Sigmoid colon (tissue), 7 donors: ENCODE data around the gene PAX2. TPM values are rescaled to one million over a fixed set of nuclear protein-coding genes. Genes with fewer than 3 reads are reported as not detected.

Experiments
- DNase-seq: peaks from one replicate; pipeline ENCODE4 v3.0.0-alpha.2; 2019
- H3K27ac ChIP-seq, 4 donors: fragments of 200-600 bp; sonication (generic); one replicate each; pipeline ENCODE4 v1.5.1; 2016 to 2019; ENCODE audit warnings: mild to moderate bottlenecking in 1 of 4
- H3K27me3 ChIP-seq, 3 donors: fragments of 200-600 bp; sonication (generic); one replicate each; pipeline ENCODE4 v1.5.1; 2019; ENCODE audit warnings: mild to moderate bottlenecking in 1 of 3
- H3K36me3 ChIP-seq, 4 donors: fragments of 200-600 bp; sonication (generic); one replicate each; pipeline ENCODE4 v1.5.1; 2016 to 2019
- H3K4me1 ChIP-seq, 4 donors: fragments of 200-600 bp; sonication (generic); one replicate each; pipeline ENCODE4 v1.5.1; 2017 to 2019
- H3K4me3 ChIP-seq, 4 donors: fragments of 200-600 bp; sonication (generic); one replicate each; pipeline ENCODE4 v1.5.1; 2017 to 2019; ENCODE audit warnings: mild to moderate bottlenecking in 2 of 4, moderate library complexity in 1 of 4
- H3K9me3 ChIP-seq, 4 donors: fragments of 200-600 bp in 3 of 4; sonication (generic) in 3 of 4; one replicate each; pipeline versions ENCODE4 v1.5.1 to v1.6.1; 2013 to 2019
- CTCF ChIP-seq, 4 experiments: fragments of 450-650 bp in 3 of 4; fragments of 200-600 bp in 1 of 4; IDR thresholded peaks; one replicate each; pipeline ENCODE4 v1.5.1; 2016 to 2019; ENCODE audit warnings: antibody characterized with exemption in 4 of 4, mild to moderate bottlenecking in 3 of 4, moderate library complexity in 2 of 4
- EP300 ChIP-seq, 4 donors: sonication (generic); formaldehyde crosslinking; IDR thresholded peaks; one replicate each; pipeline ENCODE4 v1.6.1; 2017; ENCODE audit warnings: antibody characterized with exemption in 4 of 4
- POLR2A ChIP-seq, 2 donors: fragments of 450-650 bp; IDR thresholded peaks; one replicate each; pipeline ENCODE4 v1.6.1; 2016; ENCODE audit warnings: antibody characterized with exemption in 2 of 2, mild to moderate bottlenecking in 2 of 2, moderate library complexity in 2 of 2
- POLR2AphosphoS5 ChIP-seq, 4 donors: sonication (generic); formaldehyde crosslinking; IDR thresholded peaks; one replicate each; pipeline ENCODE4 v1.6.1; 2017; ENCODE audit warnings: antibody characterized with exemption in 4 of 4
- WGBS, 2 donors: extraction: QIAGEN DNeasy Blood & Tissue Kit; methylation state at CpG; one replicate each; pipeline ENCODE4 v1.1.7; 2013; 5-methylcytosine and 5-hydroxymethylcytosine counted together
- intact Hi-C: fragments of 100-400 bp; cut with DNase I; formaldehyde crosslinking; loops from one replicate; pipeline ENCODE4 v1.15.1; 2023
- polyA plus RNA-seq, 3 donors: library from polyadenylated mRNA; stranded (reverse); fragments of 200-250 nt; gene quantifications; one replicate each; pipeline ENCODE4 v1.2.3, GENCODE V29; 2013
- total RNA-seq, 4 donors: library from RNA; depleted of rRNA; stranded (reverse); fragments of >200 nt; gene quantifications; one replicate each; pipeline ENCODE4 v1.1.0, GENCODE V29; 2016
- donor health status: healthy with polysubstance abuse.
- donor health status: Bipolar disorder and iron deficiency.
- donor health status: healthy.

The PAX2 gene
- total and polyA plus RNA-seq, 7 donors = not detected

DNA sequence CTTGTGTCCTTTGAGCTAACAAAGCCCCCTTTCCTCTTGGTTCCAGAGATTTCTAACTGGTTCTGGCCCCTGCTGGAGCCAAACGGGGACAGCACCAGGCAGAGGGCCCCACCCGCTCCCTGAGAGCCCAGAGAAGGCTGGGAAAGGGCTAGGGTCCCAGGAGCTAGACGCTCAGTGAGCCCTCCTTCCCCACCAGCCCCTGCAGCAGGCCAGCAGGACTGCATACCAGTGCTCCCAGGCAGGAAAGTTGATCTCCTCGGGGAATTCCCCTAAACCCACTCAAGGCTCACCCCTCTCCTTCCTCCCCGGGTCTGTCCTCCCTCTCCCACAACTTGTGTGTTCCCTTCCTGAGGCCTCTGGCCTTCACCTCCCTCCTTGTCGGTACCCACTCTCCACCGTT, 47.7 kb downstream of the PAX2 start:
- DNase-seq = no peak
- Histone ChIP-seq H3K9me3 (no peaks in the 10 kb centered on the region), H3K4me3 (no peak overlapping the region), H3K4me1 (peaks cover 0 to 9% (median 6%) of the 10 kb centered on the region in 4 donors), H3K36me3 (no peaks in the 10 kb centered on the region), H3K27me3 (peaks cover 0 to 9% (median 0%) of the 10 kb centered on the region in 3 donors), H3K27ac (no peak overlapping the region)
- WGBS, 2 donors = 56 to 71% methylated on average over 7 of the region's 7 CpGs
- TF ChIP-seq EP300 (IDR thresholded peaks at IDR 0.05) (no peak), POLR2AphosphoS5 (IDR thresholded peaks at IDR 0.05) (no peak), POLR2A (IDR thresholded peaks at IDR 0.05) (no peak), CTCF (IDR thresholded peaks at IDR 0.05) (no peak)
- intact Hi-C loops = no loop called here

DNA sequence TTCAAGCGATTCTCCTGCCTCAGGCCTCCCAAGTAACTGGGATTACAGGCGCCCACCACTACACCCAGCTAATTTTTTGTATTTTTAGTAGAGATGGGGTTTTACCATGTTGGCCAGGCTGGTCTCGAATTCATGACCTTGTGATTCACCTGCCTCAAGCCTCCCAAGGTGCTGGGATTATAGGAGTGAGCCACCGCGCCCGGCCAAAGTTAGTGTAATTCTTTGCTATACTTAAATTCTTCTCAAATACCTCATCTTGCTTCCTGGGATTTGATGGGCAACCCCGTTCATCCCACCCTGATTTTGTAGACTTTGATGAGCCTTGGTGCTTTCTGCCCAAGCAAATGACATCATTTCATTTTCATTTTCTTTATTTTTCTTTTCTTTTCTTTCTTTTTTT, 54.5 kb downstream of the PAX2 start:
- H3K27ac ChIP-seq = no peak overlapping the region
- H3K4me3 ChIP-seq = no peak overlapping the region
- no peaks in the 10 kb centered on the region for H3K36me3 ChIP-seq
- 87 to 94% methylated on average over 7 of the region's 7 CpGs for WGBS, 2 donors
- TF ChIP-seq CTCF (IDR thresholded peaks at IDR 0.05) (no peak), POLR2AphosphoS5 (IDR thresholded peaks at IDR 0.05) (no peak), POLR2A (IDR thresholded peaks at IDR 0.05) (no peak), EP300 (IDR thresholded peaks at IDR 0.05) (no peak)
- peaks cover 0 to 55% (median 8%) of the 10 kb centered on the region in 3 donors for H3K27me3 ChIP-seq
- peak; percentile 8 for DNase-seq
- intact Hi-C loops = no loop called here
- H3K4me1 ChIP-seq = no peaks in the 10 kb centered on the region
- H3K9me3 ChIP-seq = no peaks in the 10 kb centered on the region

DNA sequence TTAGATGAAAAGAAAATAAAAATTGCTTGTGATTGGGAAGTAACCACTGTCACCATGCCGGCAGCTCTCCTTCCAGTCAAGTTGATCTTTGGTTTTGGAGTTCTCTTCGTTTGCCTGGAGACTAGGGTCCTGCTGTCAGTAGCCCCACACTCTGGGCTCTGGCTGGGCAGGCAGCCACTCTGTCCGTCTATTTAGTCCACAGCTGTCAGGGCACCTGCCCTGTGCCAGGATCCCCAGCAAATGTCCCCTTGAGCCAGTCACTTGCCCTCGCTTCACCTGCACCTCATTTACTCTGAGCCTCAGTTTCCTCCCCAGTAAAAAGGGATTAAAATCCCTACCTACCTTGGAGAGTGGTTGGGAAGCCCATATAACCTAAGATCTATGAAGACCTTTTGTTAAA, 55.5 kb downstream of the PAX2 start:
- Histone ChIP-seq H3K9me3 (no peaks in the 10 kb centered on the region), H3K27ac (no peak overlapping the region), H3K4me1 (no peaks in the 10 kb centered on the region), H3K36me3 (no peaks in the 10 kb centered on the region), H3K27me3 (peaks cover 0 to 65% (median 15%) of the 10 kb centered on the region in 3 donors), H3K4me3 (no peak overlapping the region)
- WGBS, 2 donors = 59 to 75% methylated on average over 4 of the region's 4 CpGs
- peak; percentile 24 for DNase-seq
- intact Hi-C loops = no loop called here
- TF ChIP-seq EP300 (IDR thresholded peaks at IDR 0.05) (no peak), POLR2A (IDR thresholded peaks at IDR 0.05) (no peak), POLR2AphosphoS5 (IDR thresholded peaks at IDR 0.05) (no peak), CTCF (IDR thresholded peaks at IDR 0.05) (no peak)

- H3K27ac ChIP-seq = no peak overlapping the region
- no peaks in the 10 kb centered on the region for H3K9me3 ChIP-seq
- 63 to 70% methylated on average over 2 of the region's 2 CpGs for WGBS, 2 donors
- peaks cover 3 to 75% (median 25%) of the 10 kb centered on the region in 3 donors for H3K27me3 ChIP-seq
- no peaks in the 10 kb centered on the region for H3K36me3 ChIP-seq
- TF ChIP-seq CTCF (IDR thresholded peaks at IDR 0.05) (no peak), POLR2A (IDR thresholded peaks at IDR 0.05) (no peak), POLR2AphosphoS5 (IDR thresholded peaks at IDR 0.05) (no peak), EP300 (IDR thresholded peaks at IDR 0.05) (no peak)
- intact Hi-C loops = no loop called here
- no peak overlapping the region for H3K4me3 ChIP-seq
- no peak for DNase-seq
- H3K4me1 ChIP-seq = no peaks in the 10 kb centered on the region
These were observed 56.8 kb downstream of the PAX2 start for GRCh38 chr10:100802196-100802595.

GRCh38 chr10:100802607-100803006, 57.2 kb downstream of the PAX2 start:
- WGBS, 2 donors = 37 to 49% methylated on average over 10 of the region's 10 CpGs
- no peak for DNase-seq
- no peak overlapping the region for H3K4me3 ChIP-seq
- no peak overlapping the region for H3K27ac ChIP-seq
- no peaks in the 10 kb centered on the region for H3K9me3 ChIP-seq
- intact Hi-C loops = no loop called here
- no peaks in the 10 kb centered on the region for H3K4me1 ChIP-seq
- TF ChIP-seq POLR2AphosphoS5 (IDR thresholded peaks at IDR 0.05) (no peak), POLR2A (IDR thresholded peaks at IDR 0.05) (no peak), EP300 (IDR thresholded peaks at IDR 0.05) (no peak), CTCF (IDR thresholded peaks at IDR 0.05) (no peak)
- H3K36me3 ChIP-seq = no peaks in the 10 kb centered on the region
- H3K27me3 ChIP-seq = peaks cover 3 to 79% (median 28%) of the 10 kb centered on the region in 3 donors
